ENCODE results near the gene TMEM98. TPM values are rescaled to one million over a fixed set of nuclear protein-coding genes. Genes with fewer than 3 reads are reported as not detected.

Gene TMEM98
- total RNA-seq, 1 donor from 2014 or later: 10.1 TPM

DNA sequence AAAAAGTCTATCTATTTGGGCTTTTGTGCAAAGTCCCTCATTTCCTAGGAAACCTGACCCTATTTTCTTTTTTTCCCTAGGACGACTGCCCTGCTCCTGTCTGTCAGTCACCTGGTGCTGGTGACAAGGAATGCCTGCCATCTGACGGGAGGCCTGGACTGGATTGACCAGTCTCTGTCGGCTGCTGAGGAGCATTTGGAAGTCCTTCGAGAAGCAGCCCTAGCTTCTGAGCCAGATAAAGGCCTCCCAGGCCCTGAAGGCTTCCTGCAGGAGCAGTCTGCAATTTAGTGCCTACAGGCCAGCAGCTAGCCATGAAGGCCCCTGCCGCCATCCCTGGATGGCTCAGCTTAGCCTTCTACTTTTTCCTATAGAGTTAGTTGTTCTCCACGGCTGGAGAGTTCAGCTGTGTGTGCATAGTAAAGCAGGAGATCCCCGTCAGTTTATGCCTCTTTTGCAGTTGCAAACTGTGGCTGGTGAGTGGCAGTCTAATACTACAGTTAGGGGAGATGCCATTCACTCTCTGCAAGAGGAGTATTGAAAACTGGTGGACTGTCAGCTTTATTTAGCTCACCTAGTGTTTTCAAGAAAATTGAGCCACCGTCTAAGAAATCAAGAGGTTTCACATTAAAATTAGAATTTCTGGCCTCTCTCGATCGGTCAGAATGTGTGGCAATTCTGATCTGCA, 12.9 kb downstream of the TMEM98 start:
- Histone ChIP-seq H3K4me1 (peaks cover 5% of the 10 kb centered on the region), H3K9me3 (replicated peaks) (peaks cover 6% of the 10 kb centered on the region), H3K4me3 (no peak overlapping the region), H3K27ac (replicated peaks) (no peak overlapping the region), H3K36me3 (peaks cover 8% of the 10 kb centered on the region), H3K27me3 (ENCODE audit: low read depth) (peaks cover 6% of the 10 kb centered on the region)
- no peak for DNase-seq
- intact Hi-C loops (cut with micrococcal nuclease): no loop called here
- TF ChIP-seq, protein P1, sequence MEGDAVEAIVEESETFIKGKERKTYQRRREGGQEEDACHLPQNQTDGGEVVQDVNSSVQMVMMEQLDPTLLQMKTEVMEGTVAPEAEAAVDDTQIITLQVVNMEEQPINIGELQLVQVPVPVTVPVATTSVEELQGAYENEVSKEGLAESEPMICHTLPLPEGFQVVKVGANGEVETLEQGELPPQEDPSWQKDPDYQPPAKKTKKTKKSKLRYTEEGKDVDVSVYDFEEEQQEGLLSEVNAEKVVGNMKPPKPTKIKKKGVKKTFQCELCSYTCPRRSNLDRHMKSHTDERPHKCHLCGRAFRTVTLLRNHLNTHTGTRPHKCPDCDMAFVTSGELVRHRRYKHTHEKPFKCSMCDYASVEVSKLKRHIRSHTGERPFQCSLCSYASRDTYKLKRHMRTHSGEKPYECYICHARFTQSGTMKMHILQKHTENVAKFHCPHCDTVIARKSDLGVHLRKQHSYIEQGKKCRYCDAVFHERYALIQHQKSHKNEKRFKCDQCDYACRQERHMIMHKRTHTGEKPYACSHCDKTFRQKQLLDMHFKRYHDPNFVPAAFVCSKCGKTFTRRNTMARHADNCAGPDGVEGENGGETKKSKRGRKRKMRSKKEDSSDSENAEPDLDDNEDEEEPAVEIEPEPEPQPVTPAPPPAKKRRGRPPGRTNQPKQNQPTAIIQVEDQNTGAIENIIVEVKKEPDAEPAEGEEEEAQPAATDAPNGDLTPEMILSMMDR (IDR thresholded peaks at IDR 0.05; ENCODE audit: borderline replicate concordance): no peak

DNA sequence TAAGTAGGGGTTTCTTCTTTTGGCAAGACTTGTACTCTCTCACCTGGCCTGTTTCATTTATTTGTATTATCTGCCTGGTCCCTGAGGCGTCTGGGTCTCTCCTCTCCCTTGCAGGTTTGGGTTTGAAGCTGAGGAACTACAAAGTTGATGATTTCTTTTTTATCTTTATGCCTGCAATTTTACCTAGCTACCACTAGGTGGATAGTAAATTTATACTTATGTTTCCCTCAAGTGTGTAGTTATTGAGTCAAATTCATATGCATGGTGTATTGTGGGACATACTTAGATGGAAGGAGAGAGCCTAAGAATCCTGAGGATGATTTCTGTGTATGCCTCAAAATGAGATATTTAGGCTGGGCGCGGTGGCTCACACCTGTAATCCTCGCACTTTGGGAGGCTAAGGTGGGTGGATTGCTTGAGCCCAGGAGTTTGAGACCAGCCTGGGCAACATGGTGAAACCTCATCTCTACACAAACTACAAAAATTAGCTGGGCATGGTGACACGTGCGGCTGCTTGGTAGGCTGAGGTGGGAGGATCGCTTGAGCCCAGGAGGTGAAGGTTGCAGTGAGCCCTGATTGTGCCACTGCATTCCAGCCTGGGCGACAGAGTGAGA, 13.6 kb downstream of the TMEM98 start:
- Histone ChIP-seq H3K9me3 (replicated peaks) (peaks cover 6% of the 10 kb centered on the region), H3K4me3 (no peak overlapping the region), H3K36me3 (peaks cover 8% of the 10 kb centered on the region), H3K4me1 (peaks cover 4% of the 10 kb centered on the region), H3K27me3 (ENCODE audit: low read depth) (peaks cover 4% of the 10 kb centered on the region), H3K27ac (replicated peaks) (no peak overlapping the region)
- intact Hi-C loops (cut with micrococcal nuclease): no loop called here
- TF ChIP-seq, protein P1 (IDR thresholded peaks at IDR 0.05; ENCODE audit: borderline replicate concordance): peak; percentile 9
- no peak for DNase-seq

DNA sequence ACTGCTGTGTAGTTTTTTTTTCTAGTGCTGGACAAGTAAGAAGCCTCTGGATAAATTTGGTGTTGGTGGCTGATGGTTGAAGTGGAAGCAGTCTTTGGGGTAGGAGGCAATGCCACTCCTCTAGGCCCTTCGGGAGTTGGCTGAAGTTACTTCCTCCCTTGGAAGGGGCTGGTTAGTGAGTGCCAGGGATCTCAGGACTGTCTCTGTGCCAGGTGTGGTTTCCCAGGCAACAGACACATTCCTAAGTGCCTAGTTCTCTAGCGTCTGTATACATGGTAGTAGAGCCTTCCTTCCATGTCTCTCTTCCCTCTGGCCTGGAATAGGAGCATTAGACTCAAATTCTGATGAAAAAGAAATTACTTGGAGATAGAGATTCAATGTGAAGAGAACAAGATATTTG, 15.3 kb downstream of the TMEM98 start:
- H3K4me3 ChIP-seq: no peak overlapping the region
- DNase-seq: no peak
- H3K9me3 ChIP-seq (replicated peaks): peaks cover 6% of the 10 kb centered on the region
- no peaks in the 10 kb centered on the region for H3K4me1 ChIP-seq
- no peaks in the 10 kb centered on the region for H3K27me3 ChIP-seq (ENCODE audit: low read depth)
- no peak overlapping the region for H3K27ac ChIP-seq (replicated peaks)
- intact Hi-C loops (cut with micrococcal nuclease): no loop called here
- TF ChIP-seq, protein P1 (IDR thresholded peaks at IDR 0.05; ENCODE audit: borderline replicate concordance): no peak
- H3K36me3 ChIP-seq: peaks cover 8% of the 10 kb centered on the region

- H3K27me3 ChIP-seq (ENCODE audit: low read depth): no peaks in the 10 kb centered on the region
- no peak overlapping the region for H3K4me3 ChIP-seq
- peaks cover 6% of the 10 kb centered on the region for H3K9me3 ChIP-seq (replicated peaks)
- no peak overlapping the region for H3K27ac ChIP-seq (replicated peaks)
- TF ChIP-seq, protein P1 (IDR thresholded peaks at IDR 0.05; ENCODE audit: borderline replicate concordance): no peak
- no peaks in the 10 kb centered on the region for H3K4me1 ChIP-seq
- H3K36me3 ChIP-seq: peaks cover 8% of the 10 kb centered on the region
- DNase-seq: no peak
- intact Hi-C loops (cut with micrococcal nuclease): no loop called here
These were observed 15.8 kb downstream of the TMEM98 start for GRCh38 chr17:32943647-32944191.

GRCh38 chr17:32944248-32945020, 16.5 kb downstream of the TMEM98 start:
- H3K36me3 ChIP-seq: peaks cover 8% of the 10 kb centered on the region
- H3K27me3 ChIP-seq (ENCODE audit: low read depth): no peaks in the 10 kb centered on the region
- no peak overlapping the region for H3K4me3 ChIP-seq
- TF ChIP-seq, protein P1 (IDR thresholded peaks at IDR 0.05; ENCODE audit: borderline replicate concordance): no peak
- no peaks in the 10 kb centered on the region for H3K4me1 ChIP-seq
- intact Hi-C loops (cut with micrococcal nuclease): no loop called here
- DNase-seq: no peak
- H3K27ac ChIP-seq (replicated peaks): no peak overlapping the region
- peaks cover 6% of the 10 kb centered on the region for H3K9me3 ChIP-seq (replicated peaks)

All from left ventricle myocardium inferior (tissue), 1 donor.